ENCODE data around the gene EXD1.

- TF ChIP-seq ZNF362 (CRISPR knock-in tag; IDR thresholded peaks at IDR 0.05; ENCODE audit: borderline replicate concordance) (no peak), HES4 (CRISPR knock-in tag; IDR thresholded peaks at IDR 0.05; ENCODE audit: borderline replicate concordance) (no peak), SMAD3 (CRISPR knock-in tag; IDR thresholded peaks at IDR 0.05) (no peak), MAFK (conservative IDR thresholded peaks at IDR 0.05 in 1 of 2, IDR thresholded peaks at IDR 0.05 in 1 of 2; ENCODE audit: low read length in 2 of 2) (no peak), ZBTB8A (CRISPR knock-in tag; IDR thresholded peaks at IDR 0.05; ENCODE audit: borderline replicate concordance, low read depth) (no peak), CBFB (CRISPR knock-in tag; IDR thresholded peaks at IDR 0.05) (no peak), NR3C1 (CRISPR knock-in tag; IDR thresholded peaks at IDR 0.05) (no peak), CTCF (CRISPR knock-in tag; IDR thresholded peaks at IDR 0.05) (no peak), RAD21 (CRISPR knock-in tag; IDR thresholded peaks at IDR 0.05) (no peak), LCORL (IDR thresholded peaks at IDR 0.05) (no peak), LCORL (CRISPR knock-in tag; IDR thresholded peaks at IDR 0.05) (no peak), BRCA1 (CRISPR knock-in tag; IDR thresholded peaks at IDR 0.05) (no peak), HMGXB4 (CRISPR knock-in tag; IDR thresholded peaks at IDR 0.05; ENCODE audit: borderline replicate concordance in 1 of 2, low read depth in 1 of 2) (no peak), CEBPB (IDR thresholded peaks at IDR 0.05; ENCODE audit: borderline replicate concordance, low read depth, low read length) (no peak), GMEB2 (CRISPR knock-in tag; IDR thresholded peaks at IDR 0.05; ENCODE audit: low read depth) (no peak)
Measured at GRCh38 chr15:41215708-41216107, 14.8 kb downstream of the EXD1 start.

Measured in HepG2 (cell line).